ENCODE results near the gene PTS.

GRCh38 chr11:112241486-112241885 is 15.3 kb downstream of the PTS start:
- TF ChIP-seq CTCF (IDR thresholded peaks at IDR 0.05 in 4 of 5, conservative IDR thresholded peaks at IDR 0.05 in 1 of 5) (no peak), POLR2A (IDR thresholded peaks at IDR 0.05) (no peak)
